H1 (cell line): Measurements from ENCODE around the gene EAPP. TPM values are rescaled to one million over a fixed set of nuclear protein-coding genes. Genes with fewer than 3 reads are reported as not detected.

Source experiments
- CTBP2 ChIP-seq: IDR thresholded peaks from 2 replicates; pipeline ENCODE4 v1.7.0; 2011; ENCODE audit warnings: borderline replicate concordance, mild to moderate bottlenecking, moderate library complexity, mixed read lengths, low read length; ENCODE audit not compliant: insufficient read depth, insufficient read length
- KDM4A ChIP-seq: IDR thresholded peaks from one replicate; pipeline ENCODE4 v1.7.1; 2012; ENCODE audit warnings: low read depth, mild to moderate bottlenecking, moderate library complexity, low read length, inconsistent platforms; ENCODE audit not compliant: severe bottlenecking
- RXRA ChIP-seq: IDR thresholded peaks from 2 replicates; pipeline ENCODE4 v1.6.1; 2011; ENCODE audit warnings: low read depth, mild to moderate bottlenecking, low read length, moderate library complexity; ENCODE audit not compliant: insufficient read depth
- SP2 ChIP-seq: IDR thresholded peaks from 2 replicates; pipeline ENCODE4 v1.6.1; 2012; ENCODE audit warnings: mild to moderate bottlenecking, low read length, inconsistent platforms
- TAF7 ChIP-seq: optimal IDR thresholded peaks from 2 replicates; pipeline ENCODE3; 2011; ENCODE audit warnings: low read depth, mild to moderate bottlenecking, inconsistent platforms, low read length, moderate library complexity, borderline replicate concordance
- polyA plus RNA-seq, 7 experiments: library from polyadenylated mRNA; depleted of rRNA in 3 of 7; stranded (reverse) in 5 of 7; unstranded in 2 of 7; fragments of >200 nt in 5 of 7; fragments of 200-250 nt in 2 of 7; gene quantifications; 1 replicate in 5 of 7; 2 replicates in 1 of 7; 4 replicates in 1 of 7; pipeline versions ENCODE4 v1.2.1 to v1.2.3, GENCODE V29; 2011 to 2013; ENCODE audit warnings: missing spikeins in 2 of 7, mixed read lengths in 2 of 7
- total RNA-seq: library from RNA; stranded (reverse); fragmentation: NEBNext Ultra II Directional; extraction: Animal tissue kit (Norgen Biotek cat#: 25700); gene quantifications from 2 replicates; pipeline ENCODE4 v1.2.1, GENCODE V29; 2021

The EAPP gene
- total and polyA plus RNA-seq, 2 of the 8 experiments (the other 6 are each of a cell fraction or from before 2014, with no cell fraction given), result 18.3 to 28.7 TPM

- TF ChIP-seq TAF7, result no peak
- TF ChIP-seq SP2, result no peak
- TF ChIP-seq RXRA, result no peak
- TF ChIP-seq CTBP2, result no peak
- peak; percentile 12 for TF ChIP-seq KDM4A
- TF ChIP-seq, all 59 proteins: peak for 10
These were observed 42.6 kb downstream of the EAPP start (continued) for GRCh38 chr14:34496679-34497513.
